Measurements from ENCODE around the gene TCHP.

The TCHP gene

DNA sequence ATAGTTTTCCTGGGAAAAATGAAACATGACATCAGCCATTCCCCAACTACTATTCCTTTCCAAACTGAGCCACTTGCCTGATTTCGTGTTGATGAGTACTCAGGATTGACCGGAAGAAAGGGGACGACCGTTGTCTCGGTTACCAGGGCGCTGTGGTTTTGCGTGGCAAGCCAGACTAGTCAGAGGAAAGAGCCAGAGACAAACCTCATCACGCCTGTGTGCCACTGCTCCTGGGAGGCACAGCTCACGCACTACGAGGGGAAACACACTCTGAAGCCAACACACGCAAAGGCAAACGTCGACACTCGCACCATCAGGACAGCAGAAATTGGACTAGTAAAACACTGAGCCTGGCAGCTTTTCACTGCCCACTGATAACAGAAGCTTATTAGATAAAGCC, 61.1 kb downstream of the TCHP start:
- no peak overlapping the region for H3K4me3 Mint-ChIP-seq
- H3K27ac Mint-ChIP-seq: no peak overlapping the region
- DNase-seq (ENCODE audit: low spot score): no peak
- no peaks in the 10 kb centered on the region for H3K27me3 Mint-ChIP-seq (ENCODE audit: low read depth)
- H3K9me3 Mint-ChIP-seq: no peaks in the 10 kb centered on the region
- peaks cover 6% of the 10 kb centered on the region for H3K4me1 Mint-ChIP-seq (ENCODE audit: low read depth)
- H3K36me3 Mint-ChIP-seq (ENCODE audit: low read depth): peaks cover 62% of the 10 kb centered on the region

- Mint-ChIP-seq H3K27me3 (ENCODE audit: low read depth) (no peaks in the 10 kb centered on the region), H3K4me1 (ENCODE audit: low read depth) (peaks cover 9% of the 10 kb centered on the region), H3K4me3 (no peak overlapping the region), H3K36me3 (ENCODE audit: low read depth) (peaks cover 62% of the 10 kb centered on the region), H3K9me3 (no peaks in the 10 kb centered on the region), H3K27ac (peak overlapping the region; percentile 21)
- no peak for DNase-seq (ENCODE audit: low spot score)
These were observed 61.5 kb downstream of the TCHP start for GRCh38 chr12:109961612-109962011.

GRCh38 chr12:109962398-109962797, 62.3 kb downstream of the TCHP start:
- Mint-ChIP-seq H3K27me3 (ENCODE audit: low read depth) (no peaks in the 10 kb centered on the region), H3K4me3 (no peak overlapping the region), H3K36me3 (ENCODE audit: low read depth) (peaks cover 60% of the 10 kb centered on the region), H3K4me1 (ENCODE audit: low read depth) (peaks cover 12% of the 10 kb centered on the region), H3K27ac (no peak overlapping the region), H3K9me3 (no peaks in the 10 kb centered on the region)
- DNase-seq (ENCODE audit: low spot score): no peak

DNA sequence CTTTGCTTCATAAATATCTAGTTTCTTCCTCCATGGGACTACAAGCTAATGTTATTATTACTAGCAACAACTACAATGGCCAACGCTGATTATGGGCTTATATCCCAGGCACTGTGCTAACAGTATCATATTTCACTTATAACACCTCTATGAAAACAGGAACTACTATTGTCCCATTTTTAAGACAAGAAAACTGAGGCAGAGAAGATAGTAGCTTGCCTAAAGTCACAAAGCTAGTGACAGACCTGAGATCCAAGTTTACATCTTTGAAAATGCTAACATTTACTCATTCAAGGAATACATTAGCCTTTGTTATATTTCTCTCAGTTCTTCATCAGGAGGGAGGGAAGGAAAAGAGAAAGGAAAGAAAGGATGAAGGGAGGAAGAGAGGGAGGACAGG, 63.3 kb downstream of the TCHP start:
- peaks cover 20% of the 10 kb centered on the region for H3K4me1 Mint-ChIP-seq (ENCODE audit: low read depth)
- H3K27me3 Mint-ChIP-seq (ENCODE audit: low read depth): no peaks in the 10 kb centered on the region
- no peak for DNase-seq (ENCODE audit: low spot score)
- peaks cover 65% of the 10 kb centered on the region for H3K36me3 Mint-ChIP-seq (ENCODE audit: low read depth)
- H3K27ac Mint-ChIP-seq: peak overlapping the region; percentile 3
- no peak overlapping the region for H3K4me3 Mint-ChIP-seq
- no peaks in the 10 kb centered on the region for H3K9me3 Mint-ChIP-seq

DNA sequence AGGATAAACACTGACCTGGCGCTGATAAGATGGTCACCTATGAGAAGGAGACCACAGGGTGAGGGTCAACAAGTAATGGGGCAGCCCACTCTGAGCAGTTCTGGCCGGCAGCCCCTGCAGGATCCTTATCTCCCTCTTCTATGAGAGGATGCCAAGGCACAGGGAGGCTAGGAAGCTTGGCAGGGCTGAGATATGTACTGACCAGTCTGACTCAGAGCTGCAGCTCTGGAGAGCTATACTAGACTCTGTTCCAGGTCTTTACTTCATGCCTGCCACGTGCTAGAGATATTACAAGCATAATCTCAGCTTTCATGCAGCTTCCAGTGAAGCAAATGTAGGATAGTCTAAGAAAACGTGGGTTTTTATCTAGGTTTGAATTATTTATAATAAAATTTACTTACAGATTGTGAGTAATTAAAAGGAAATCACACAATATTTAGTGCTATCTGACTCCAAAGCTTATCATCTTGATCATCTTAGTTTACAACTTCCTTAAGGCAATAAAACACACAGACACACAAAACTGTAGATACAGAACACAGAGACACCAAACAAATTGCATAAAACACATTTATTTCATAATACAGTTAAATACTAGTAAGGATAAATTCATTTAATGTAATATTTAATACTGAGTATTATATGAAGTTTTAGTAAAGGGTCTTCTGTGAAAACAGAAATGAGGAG, 63.8 kb downstream of the TCHP start:
- Mint-ChIP-seq H3K4me3 (no peak overlapping the region), H3K27ac (peak overlapping the region; percentile 56), H3K9me3 (no peaks in the 10 kb centered on the region), H3K4me1 (ENCODE audit: low read depth) (peaks cover 20% of the 10 kb centered on the region), H3K36me3 (ENCODE audit: low read depth) (peaks cover 60% of the 10 kb centered on the region), H3K27me3 (ENCODE audit: low read depth) (no peaks in the 10 kb centered on the region)
- DNase-seq (ENCODE audit: low spot score): no peak

DNA sequence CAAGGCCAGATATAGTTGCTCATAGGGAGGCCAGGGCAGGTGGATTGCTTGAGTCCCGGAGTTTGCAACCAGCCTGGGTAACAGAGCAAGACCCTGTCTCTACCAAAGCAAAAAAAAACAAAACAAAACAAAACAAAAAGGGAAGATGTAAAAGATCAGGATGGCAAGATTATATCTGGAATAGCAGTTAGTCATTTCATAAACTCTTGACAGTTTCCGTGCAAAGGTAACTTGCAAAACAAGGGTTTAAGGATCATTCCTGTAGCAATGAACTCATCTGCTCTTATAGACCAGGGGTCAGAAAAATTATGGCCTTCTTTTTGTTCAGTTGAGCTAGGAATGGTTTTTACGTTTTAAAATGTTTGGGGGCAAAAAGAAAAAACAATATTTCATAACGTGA, 66.5 kb downstream of the TCHP start:
- DNase-seq (ENCODE audit: low spot score): no peak
- H3K27ac Mint-ChIP-seq: peak overlapping the region; percentile 46
- no peak overlapping the region for H3K4me3 Mint-ChIP-seq
- H3K4me1 Mint-ChIP-seq (ENCODE audit: low read depth): peaks cover 22% of the 10 kb centered on the region
- no peaks in the 10 kb centered on the region for H3K27me3 Mint-ChIP-seq (ENCODE audit: low read depth)
- H3K9me3 Mint-ChIP-seq: no peaks in the 10 kb centered on the region
- H3K36me3 Mint-ChIP-seq (ENCODE audit: low read depth): peaks cover 59% of the 10 kb centered on the region

DNA sequence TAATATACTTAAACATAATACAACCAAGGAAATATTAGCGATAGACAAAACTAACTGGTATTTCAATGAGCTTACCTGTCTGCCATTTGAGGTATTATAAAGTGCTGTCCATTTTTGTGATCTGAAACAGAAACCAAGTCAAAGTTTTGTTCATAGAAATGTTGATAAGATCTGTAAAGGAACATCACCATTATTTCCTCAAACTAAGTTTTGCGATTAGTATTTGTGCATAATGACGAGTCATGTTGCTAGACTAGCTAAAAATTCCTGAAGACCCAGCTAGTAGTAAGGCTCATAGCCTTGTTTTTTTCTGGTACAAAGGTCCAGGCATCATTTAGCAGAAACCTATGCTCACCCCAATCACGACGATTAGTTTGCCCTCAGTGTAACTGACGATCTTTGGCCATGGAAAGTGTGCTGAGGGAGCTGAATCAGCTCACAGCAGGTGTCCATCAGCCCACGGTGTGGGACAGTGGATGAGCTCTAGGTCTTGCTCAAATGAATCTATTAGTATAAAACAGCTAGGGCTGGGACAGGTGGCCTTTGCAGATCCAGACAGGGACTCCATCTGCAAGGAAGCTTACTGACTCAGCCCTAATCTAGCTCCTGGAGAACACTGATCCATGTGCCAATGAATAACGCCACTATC, 67.4 kb downstream of the TCHP start:
- peak overlapping the region; percentile 67 for H3K4me3 Mint-ChIP-seq
- no peaks in the 10 kb centered on the region for H3K9me3 Mint-ChIP-seq
- no peaks in the 10 kb centered on the region for H3K27me3 Mint-ChIP-seq (ENCODE audit: low read depth)
- DNase-seq (ENCODE audit: low spot score): no peak
- peak overlapping the region; percentile 93 for H3K27ac Mint-ChIP-seq
- H3K36me3 Mint-ChIP-seq (ENCODE audit: low read depth): peaks cover 61% of the 10 kb centered on the region
- H3K4me1 Mint-ChIP-seq (ENCODE audit: low read depth): peaks cover 24% of the 10 kb centered on the region
